NCI-H748 treated with DMSO at 0.1 percent for 48 hours (cell line): ENCODE results near the gene BABAM2.
"Not testable (repeated sequence)": the region's sequence is repeated elsewhere in the genome, so short reads cannot be mapped to it uniquely, and the experiment has no call there.

Experiments used
- DNase-seq: peaks from one replicate; lab custom pipeline; 2025; lab: John Stamatoyannopoulos, UW

The BABAM2 gene

DNA sequence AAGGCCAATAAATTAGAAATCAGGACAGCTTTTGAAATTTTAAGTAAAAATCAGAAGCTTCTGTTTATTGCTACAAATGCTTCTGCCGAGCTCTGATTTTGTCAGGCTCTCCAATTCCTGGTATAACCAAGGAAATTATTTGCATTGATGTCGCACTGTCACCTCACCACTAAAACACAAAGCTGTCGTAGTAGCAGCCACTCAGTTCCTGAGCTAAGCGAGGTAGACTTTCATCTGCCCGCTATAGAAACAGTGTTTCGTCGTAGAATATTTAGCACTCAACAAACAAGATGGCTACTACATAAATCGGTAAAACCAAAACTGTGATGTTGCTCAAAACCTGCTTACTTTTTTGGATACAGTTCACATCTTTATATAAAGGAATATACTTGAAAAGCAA, 360.8 kb downstream of the BABAM2 start:
- DNase-seq, result no peak

DNA sequence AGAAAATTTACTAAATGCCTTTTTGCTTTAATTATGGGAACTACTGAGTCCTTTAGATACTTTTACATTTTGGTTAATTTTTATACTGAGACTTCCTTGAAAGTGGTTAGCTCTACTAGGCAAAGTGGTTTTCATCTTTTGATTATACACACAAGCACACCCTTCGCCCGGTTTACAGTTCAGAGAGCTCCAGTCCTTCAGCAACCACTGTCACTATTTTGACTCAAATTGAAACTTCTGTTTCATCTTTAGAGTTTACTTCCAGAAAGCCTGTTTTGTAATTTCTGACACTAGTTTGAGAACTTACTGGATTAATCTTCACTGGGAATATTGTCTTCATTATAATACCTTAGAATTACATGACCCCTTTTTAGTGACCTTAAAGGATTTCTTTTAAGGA, 361.8 kb downstream of the BABAM2 start:
- no peak for DNase-seq

DNA sequence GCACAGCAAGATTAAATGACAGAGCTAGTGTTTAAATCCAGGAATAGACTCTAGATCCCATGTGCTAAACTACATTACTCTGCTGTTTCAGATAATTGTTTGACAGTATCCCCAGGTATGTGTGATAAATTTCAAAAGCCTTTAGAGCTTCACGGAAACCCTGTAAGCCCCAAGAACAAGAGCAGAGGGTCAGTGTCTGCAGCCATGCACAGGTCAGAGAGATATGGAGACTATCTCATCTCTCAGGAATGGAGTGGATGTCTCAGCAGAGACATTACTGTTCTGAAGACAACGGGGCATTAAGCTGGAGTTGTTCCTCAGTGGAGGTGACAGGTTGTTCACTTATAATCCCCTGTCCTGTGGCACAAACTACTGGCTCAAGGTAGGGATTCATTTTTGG, 363.0 kb downstream of the BABAM2 start:
- no peak for DNase-seq

GRCh38 chr2:28255231-28255630, 364.7 kb downstream of the BABAM2 start:
- not testable (repeated sequence) for DNase-seq

- no peak for DNase-seq
Measured at GRCh38 chr2:28257182-28257581, 366.7 kb downstream of the BABAM2 start.

DNA sequence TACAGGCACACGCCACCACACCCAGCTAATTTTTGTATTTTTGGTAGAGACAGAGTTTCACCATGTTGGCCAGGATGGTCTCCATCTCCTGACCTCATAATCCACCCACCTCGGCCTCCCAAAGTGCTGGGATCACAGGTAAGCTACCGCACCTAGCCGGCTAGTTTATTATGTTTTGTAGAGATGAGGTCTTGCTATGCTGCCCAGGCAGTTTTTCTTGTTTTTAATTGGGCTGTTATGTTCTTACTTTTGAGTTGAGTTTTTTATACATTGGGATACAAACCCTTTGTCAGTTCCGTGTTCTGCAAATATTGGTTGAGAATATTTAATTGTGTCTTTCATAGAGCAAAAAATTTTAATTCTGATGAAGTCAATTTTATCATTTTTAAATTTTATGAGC, 368.7 kb downstream of the BABAM2 start:
- DNase-seq, result not testable (repeated sequence)

GRCh38 chr2:28263690-28264089, 373.2 kb downstream of the BABAM2 start:
- DNase-seq, result no peak

- no peak for DNase-seq
Measured at GRCh38 chr2:28267282-28267681, 376.8 kb downstream of the BABAM2 start.

DNA sequence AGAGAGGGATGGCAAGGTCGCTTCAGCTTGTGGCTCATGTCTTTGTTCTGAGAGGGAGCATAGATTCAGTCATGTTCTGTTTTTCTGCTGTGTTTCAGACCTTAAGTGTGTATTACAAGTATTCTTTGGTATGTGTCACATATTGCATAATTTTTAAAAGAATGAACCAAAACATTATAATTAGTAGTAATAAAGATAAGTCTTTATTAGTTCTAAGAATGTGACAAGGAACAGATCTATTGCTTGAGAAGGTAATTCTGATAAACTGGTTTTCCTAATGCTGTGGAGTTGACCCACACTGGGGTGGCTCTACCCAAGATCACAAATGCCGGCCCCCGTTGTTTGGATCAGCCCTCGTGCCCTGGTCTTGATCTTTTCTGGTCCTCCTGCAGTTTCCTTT, 377.9 kb downstream of the BABAM2 start:
- no peak for DNase-seq

- DNase-seq, result no peak
Measured at GRCh38 chr2:28269019-28269784, 378.7 kb downstream of the BABAM2 start.

GRCh38 chr2:28270456-28271152, 380.1 kb downstream of the BABAM2 start:
- DNase-seq, result no peak

GRCh38 chr2:28271231-28271918, 380.8 kb downstream of the BABAM2 start:
- no peak for DNase-seq

GRCh38 chr2:28271919-28272250, 381.4 kb downstream of the BABAM2 start:
- DNase-seq, result no peak

- DNase-seq, result no peak
Measured at GRCh38 chr2:28273751-28274150, 383.2 kb downstream of the BABAM2 start.

DNA sequence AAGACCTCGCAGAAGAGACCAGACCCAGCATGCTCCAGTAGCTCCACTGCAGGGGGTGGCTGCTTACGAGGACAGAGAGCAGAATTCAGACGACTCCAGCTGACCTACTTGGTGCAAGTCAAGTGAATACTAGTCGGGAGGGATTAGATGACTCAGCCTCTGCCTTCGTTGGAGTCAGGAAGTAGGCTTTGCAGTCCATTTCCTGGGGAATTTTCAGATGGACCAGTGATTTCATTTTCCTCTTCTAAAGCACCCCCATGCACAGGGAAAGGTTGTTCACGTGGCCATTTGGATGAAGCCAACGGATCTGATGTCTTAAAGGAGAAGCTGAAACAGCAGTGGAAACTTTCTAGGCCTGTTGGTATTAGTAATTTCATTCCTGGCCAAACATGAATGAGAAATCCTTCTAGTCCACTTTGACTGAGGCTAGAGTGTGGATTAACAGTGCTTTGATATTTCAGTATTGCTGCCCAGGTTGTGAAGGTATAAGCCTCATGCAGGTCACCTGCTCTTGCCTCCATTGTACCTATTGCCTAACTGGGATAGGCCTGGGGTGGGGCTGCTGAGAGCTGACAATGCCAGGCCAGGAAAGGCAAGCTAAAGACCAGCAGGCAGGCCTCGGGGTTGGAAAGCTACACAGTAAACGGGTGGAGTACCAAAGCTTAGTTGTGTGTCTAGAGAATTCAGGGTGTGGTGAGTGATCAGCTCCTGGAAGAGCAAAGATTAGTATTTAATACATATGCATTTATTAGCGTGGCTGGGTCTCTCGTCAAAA, 384.6 kb downstream of the BABAM2 start:
- no peak for DNase-seq

DNA sequence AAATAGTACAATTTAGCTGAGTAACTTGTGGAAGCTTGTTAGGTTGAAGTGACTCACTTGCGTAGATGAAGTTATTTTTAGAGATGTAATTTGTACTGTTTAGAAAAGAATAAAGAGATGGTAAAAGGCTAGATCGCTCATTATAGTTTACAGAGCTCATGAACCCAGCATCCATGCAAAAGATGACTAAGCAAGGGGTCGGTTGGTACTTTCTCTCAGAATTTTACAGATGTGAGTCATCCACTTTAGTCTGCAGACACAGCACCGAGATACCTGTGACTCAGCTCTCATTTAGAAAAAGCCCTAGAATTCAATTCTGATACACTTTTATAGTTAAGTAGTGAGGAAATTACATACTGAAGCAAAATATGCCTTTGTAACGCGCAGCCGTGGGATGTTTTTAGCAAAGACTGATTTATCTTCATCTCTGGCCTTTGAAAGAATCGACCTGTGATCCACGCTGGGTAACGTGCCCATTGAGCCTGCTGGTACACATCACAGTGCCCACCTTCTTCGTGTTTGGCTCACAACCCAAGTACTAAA, 385.6 kb downstream of the BABAM2 start:
- DNase-seq, result no peak

DNA sequence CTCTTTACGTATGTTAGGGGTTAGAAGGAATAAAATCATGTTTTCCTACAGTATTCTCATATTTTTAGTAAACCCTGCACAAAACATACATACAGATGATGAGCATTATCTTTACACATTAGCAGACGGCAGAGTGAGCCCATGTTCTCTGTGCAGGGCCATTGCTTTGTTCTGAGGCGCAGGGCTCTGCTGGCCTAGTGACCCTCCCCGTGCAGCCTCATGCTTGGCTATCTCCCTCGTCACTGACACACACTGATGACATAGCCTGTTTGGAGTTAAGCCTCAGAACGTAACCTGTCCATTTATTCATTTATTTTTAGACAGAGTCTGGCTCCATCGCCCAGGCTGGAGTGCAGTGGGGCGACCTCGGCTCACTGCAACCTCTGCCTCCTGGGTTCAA, 386.3 kb downstream of the BABAM2 start:
- no peak for DNase-seq

DNA sequence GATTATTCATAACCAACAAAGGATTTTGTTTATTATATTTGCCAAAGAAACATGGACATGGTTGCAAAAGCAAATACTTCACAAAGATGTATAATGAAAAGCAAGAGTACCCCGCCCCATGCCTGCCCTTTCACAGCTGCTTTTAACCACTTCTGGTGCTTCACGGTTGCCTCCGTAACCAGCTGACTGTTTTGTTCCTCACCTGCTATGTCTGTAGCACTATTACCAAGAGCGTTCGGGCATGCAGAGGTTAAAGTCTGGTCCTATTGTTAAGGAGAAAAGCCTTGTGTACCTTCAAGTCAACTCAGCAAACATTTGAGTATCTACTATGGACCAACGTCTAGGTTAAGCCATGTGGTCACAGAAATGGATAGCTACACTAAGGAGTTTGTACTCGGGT, 386.9 kb downstream of the BABAM2 start:
- DNase-seq, result peak; percentile 87

GRCh38 chr2:28279371-28279770, 388.8 kb downstream of the BABAM2 start:
- DNase-seq, result no peak

GRCh38 chr2:28280619-28281018, 390.1 kb downstream of the BABAM2 start:
- no peak for DNase-seq

- DNase-seq, result no peak
Measured at GRCh38 chr2:28281739-28282138, 391.2 kb downstream of the BABAM2 start.

DNA sequence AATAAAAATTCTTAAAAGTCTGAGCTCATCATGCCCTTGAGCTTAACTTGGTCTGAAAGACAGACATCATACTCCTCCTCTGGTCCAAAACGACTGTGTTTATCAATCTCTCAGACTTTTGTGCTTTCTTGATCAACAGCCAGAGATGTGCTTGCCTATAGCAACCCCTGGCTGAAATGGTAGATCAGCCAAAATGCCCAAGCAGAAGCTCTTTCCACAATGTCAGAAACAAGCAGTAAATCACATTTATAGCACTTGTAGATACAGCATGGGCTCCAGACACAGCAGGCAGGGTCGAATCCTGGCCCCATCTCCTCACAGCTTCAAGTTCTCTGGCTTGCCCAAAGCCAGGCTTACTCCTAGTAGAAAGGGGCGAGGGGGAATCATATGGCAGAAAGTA, 391.7 kb downstream of the BABAM2 start:
- no peak for DNase-seq
